Measurements from ENCODE around the gene NOXO1. TPM values are rescaled to one million over a fixed set of nuclear protein-coding genes. Genes with fewer than 3 reads are reported as not detected.

Gene NOXO1
- total and polyA plus RNA-seq, 2 donors (not counting 3 experiments of a cell fraction or from before 2014, with no cell fraction given) = 0.37 to 0.60 TPM

- no peak overlapping the region for H3K27ac ChIP-seq (ENCODE audit: insufficient read depth, low read depth, low read length)
- H3K9me1 ChIP-seq (replicated peaks; ENCODE audit: control insufficient read depth, extremely low read depth, insufficient read depth, low read length) = no peaks in the 10 kb centered on the region
- H3K4me2 ChIP-seq (ENCODE audit: insufficient read depth, low read length) = no peak overlapping the region
- H3K9ac ChIP-seq (replicated peaks; ENCODE audit: extremely low read depth, insufficient read depth, low read length) = no peak overlapping the region
- H3K4me1 ChIP-seq (ENCODE audit: control insufficient read depth, extremely low read depth, insufficient read depth, low read length) = peaks cover 4% of the 10 kb centered on the region
- no peak overlapping the region for H3K4me3 ChIP-seq (replicated peaks in 1 of 3; ENCODE audit: insufficient read depth in 1 of 3, low read depth in 1 of 3, low read length in 3 of 3)
- H3K36me3 ChIP-seq (ENCODE audit: control insufficient read depth in 2 of 2, extremely low read depth in 1 of 2, insufficient read depth in 2 of 2, low read length in 2 of 2) = peaks cover 0 to 15% of the 10 kb centered on the region in 2 experiments
- H3K9me3 ChIP-seq (replicated peaks; ENCODE audit: control insufficient read depth, insufficient read depth, low read length) = no peaks in the 10 kb centered on the region
- dilution Hi-C loops (cut with MboI; ENCODE audit: extremely low pct_ligation_motif_present, low sequenced_read_pairs) (no loop called here), intact Hi-C loops (cut with micrococcal nuclease) (no loop called here)
- no peaks in the 10 kb centered on the region for H3K79me2 ChIP-seq (ENCODE audit: control insufficient read depth, insufficient read depth, low read length)
- H3K27me3 ChIP-seq (ENCODE audit: control insufficient read depth in 2 of 2, insufficient read depth in 2 of 2, low read length in 2 of 2) = no peaks in the 10 kb centered on the region
- TF ChIP-seq POLR2AphosphoS5 (IDR thresholded peaks at IDR 0.05; ENCODE audit: insufficient read depth, low read depth, low read length) (no peak), MYC (IDR thresholded peaks at IDR 0.05; ENCODE audit: low read depth, low read length) (no peak), JUN (IDR thresholded peaks at IDR 0.05; ENCODE audit: borderline replicate concordance, insufficient read depth, insufficient read length, low read depth) (no peak), MAX (IDR thresholded peaks at IDR 0.05; ENCODE audit: insufficient read depth, insufficient read length) (no peak), GATA2 (IDR thresholded peaks at IDR 0.05; ENCODE audit: insufficient read depth, insufficient read length, low read depth, low read length) (no peak), CTCF (IDR thresholded peaks at IDR 0.05; ENCODE audit: extremely low read depth in 1 of 2, insufficient read depth in 1 of 2, low read depth in 1 of 2, low read length in 2 of 2) (no peak), FOS (IDR thresholded peaks at IDR 0.05; ENCODE audit: borderline replicate concordance, insufficient read depth, low read length) (no peak), POLR2A (IDR thresholded peaks at IDR 0.05; ENCODE audit: low read depth, low read length) (no peak), EZH2 (IDR thresholded peaks at IDR 0.05; ENCODE audit: borderline replicate concordance, low read depth, low read length, severe bottlenecking) (no peak)
- BruUV-seq (replicated peaks) = no TSS peak
- DNase-seq (ENCODE audit: low read depth, low spot score) (no peak), FAIRE-seq (no peak)
- H2AFZ ChIP-seq (ENCODE audit: low read depth, low read length) = no peak overlapping the region
- ChIA-PET CTCF (no interaction called here), POLR2A (no interaction called here)
- H4K20me1 ChIP-seq (replicated peaks; ENCODE audit: control insufficient read depth, extremely low read depth, insufficient read depth, low read length) = no peaks in the 10 kb centered on the region
Measured at GRCh38 chr16:1936945-1937479, 44.3 kb downstream of the NOXO1 start.

Measured in endothelial cell of umbilical vein (primary cell).